Neural cell (in vitro differentiated cells): ENCODE data around the gene PLA2G4E. TPM values are rescaled to one million over a fixed set of nuclear protein-coding genes. Genes with fewer than 3 reads are reported as not detected.

ENCODE experiments used
- H2AFZ ChIP-seq: fragments of 200-600, 300-800 bp; sonication (generic), shearing (Covaris generic); 2 replicates; pipeline ENCODE4 v1.6.0; 2014; ENCODE audit warnings: low read depth, mild to moderate bottlenecking, antibody characterized with exemption, low read length, moderate library complexity
- H3F3A ChIP-seq: fragments of 200-600 bp; shearing (Covaris generic); 2 replicates; pipeline ENCODE4 v1.6.1; 2016; ENCODE audit warnings: mild to moderate bottlenecking, moderate library complexity, mixed read lengths, antibody characterized with exemption, low read length; ENCODE audit not compliant: insufficient read depth, poor library complexity, severe bottlenecking
- H3K27ac ChIP-seq: fragments of 200-600, 300-800 bp; sonication (generic), shearing (Covaris generic); 2 replicates; pipeline ENCODE4 v1.5.1; 2014; ENCODE audit warnings: mild to moderate bottlenecking, low read length, moderate library complexity
- H3K27me3 ChIP-seq: fragments of 300-800, 200-600 bp; sonication (generic), shearing (Covaris generic); 2 replicates; pipeline ENCODE4 v1.6.0; 2014; ENCODE audit warnings: mild to moderate bottlenecking, low read depth, low read length, moderate library complexity; ENCODE audit not compliant: insufficient read depth
- H3K36me3 ChIP-seq: fragments of 300-800, 200-600 bp; sonication (generic), shearing (Covaris generic); 2 replicates; pipeline ENCODE4 v1.5.1; 2014; ENCODE audit warnings: mild to moderate bottlenecking, antibody characterized with exemption, low read length, moderate library complexity; ENCODE audit not compliant: insufficient read depth
- H3K4me2 ChIP-seq: fragments of 300-800, 200-600 bp; sonication (generic), shearing (Covaris generic); 2 replicates; pipeline ENCODE4 v1.6.0; 2014; ENCODE audit warnings: mild to moderate bottlenecking, low read length
- H3K4me3 ChIP-seq: fragments of 300-800, 200-600 bp; sonication (generic), shearing (Covaris generic); 2 replicates; pipeline ENCODE4 v1.5.1; 2014; ENCODE audit warnings: mild to moderate bottlenecking, low read length, moderate library complexity
- H3K79me2 ChIP-seq: fragments of 200-600 bp; shearing (Covaris generic); replicated peaks from 2 replicates; pipeline ENCODE4 v1.6.0; 2014; ENCODE audit warnings: mild to moderate bottlenecking, low read length, moderate library complexity; ENCODE audit not compliant: insufficient read depth
- H3K9ac ChIP-seq: fragments of 300-800, 200-600 bp; sonication (generic), shearing (Covaris generic); 2 replicates; pipeline ENCODE4 v1.6.1; 2016; ENCODE audit warnings: mild to moderate bottlenecking, low read length, mixed read lengths
- H3K9me2 ChIP-seq: fragments of 200-600 bp; shearing (Covaris generic); 2 replicates; pipeline ENCODE4 v1.6.1; 2016; ENCODE audit warnings: mild to moderate bottlenecking, low read length, mixed read lengths; ENCODE audit not compliant: insufficient read depth
- H3K9me3 ChIP-seq: fragments of 200-600, 300-800 bp; sonication (generic), shearing (Covaris generic); 2 replicates; pipeline ENCODE4 v1.6.1; 2016; ENCODE audit warnings: mild to moderate bottlenecking, mixed run types, low read length, moderate library complexity, mixed read lengths
- H4K20me1 ChIP-seq: fragments of 200-600 bp; shearing (Covaris generic); 2 replicates; pipeline ENCODE4 v1.6.1; 2016; ENCODE audit warnings: mild to moderate bottlenecking, mixed run types; ENCODE audit not compliant: insufficient read depth
- EP300 ChIP-seq: fragments of 450-650 bp; conservative IDR thresholded peaks from 2 replicates; pipeline ENCODE4 v1.6.1; 2014; ENCODE audit warnings: antibody characterized with exemption, mild to moderate bottlenecking, moderate library complexity; ENCODE audit not compliant: poor library complexity, severe bottlenecking
- EZH2 ChIP-seq: fragments of 200-600, 300-800 bp; shearing (Covaris generic), sonication (generic); IDR thresholded peaks from 2 replicates; pipeline ENCODE4 v1.6.1; 2014; ENCODE audit warnings: antibody characterized with exemption, low read length, borderline replicate concordance, mild to moderate bottlenecking; ENCODE audit not compliant: insufficient read depth, poor library complexity, severe bottlenecking
- MXI1 ChIP-seq: fragments of 450-650 bp; conservative IDR thresholded peaks from 2 replicates; pipeline ENCODE4 v1.6.1; 2014; ENCODE audit warnings: antibody characterized with exemption, mild to moderate bottlenecking; ENCODE audit not compliant: poor library complexity, severe bottlenecking
- POLR2AphosphoS5 ChIP-seq: IDR thresholded peaks from 2 replicates; pipeline ENCODE4 v1.6.1; 2012
- RAD21 ChIP-seq: fragments of 450-650 bp; conservative IDR thresholded peaks from 2 replicates; pipeline ENCODE4 v1.6.1; 2014; ENCODE audit warnings: antibody characterized with exemption, mild to moderate bottlenecking, moderate library complexity
- SMC3 ChIP-seq: fragments of 450-650 bp; conservative IDR thresholded peaks from 2 replicates; pipeline ENCODE4 v1.6.1; 2014; ENCODE audit warnings: antibody characterized with exemption, mild to moderate bottlenecking, moderate library complexity; ENCODE audit not compliant: poor library complexity
- TAF1 ChIP-seq: IDR thresholded peaks from 2 replicates; pipeline ENCODE4 v1.6.1; 2012; ENCODE audit warnings: low read depth
- polyA plus RNA-seq: library from polyadenylated mRNA; depleted of rRNA; stranded (reverse); fragments of >200 nt; gene quantifications from 2 replicates; pipeline ENCODE4 v1.2.3, GENCODE V29; 2014
- TF ChIP-seq, protein P1 (sequence below): fragments of 450-650 bp; IDR thresholded peaks from 2 replicates; pipeline ENCODE4 v1.5.1; 2014; ENCODE audit warnings: antibody characterized with exemption, mild to moderate bottlenecking, moderate library complexity; ENCODE audit not compliant: poor library complexity, severe bottlenecking
- TF ChIP-seq, protein P2 (sequence below): IDR thresholded peaks from 2 replicates; pipeline ENCODE4 v1.6.1; 2012; ENCODE audit warnings: borderline replicate concordance

PLA2G4E gene
- polyA plus RNA-seq, 1 donor from 2014 or later, result not detected

DNA sequence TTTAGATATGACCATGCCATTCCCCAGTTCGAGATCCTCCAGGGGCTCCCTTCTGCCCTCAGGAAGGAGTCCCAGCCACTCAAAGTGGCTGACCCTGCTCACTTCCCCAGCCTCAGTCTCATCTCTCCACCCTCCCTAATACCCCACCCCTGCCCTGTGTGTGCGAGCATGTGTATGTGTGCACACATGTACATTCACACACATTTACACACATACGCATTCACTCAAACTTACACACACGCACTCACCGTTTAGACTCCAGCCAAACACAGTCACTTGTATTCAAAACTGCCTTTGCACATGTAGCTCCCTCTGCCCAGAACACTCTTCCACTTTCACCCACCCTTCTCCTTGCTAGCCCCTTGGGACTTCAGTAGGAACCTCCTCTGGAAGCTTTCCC, 11.4 kb downstream of the PLA2G4E start:
- Histone ChIP-seq H2AFZ (no peak overlapping the region), H3K27me3 (no peaks in the 10 kb centered on the region), H3K4me3 (no peak overlapping the region), H3K9me2 (no peaks in the 10 kb centered on the region), H3K9ac (no peak overlapping the region), H3K9me3 (no peaks in the 10 kb centered on the region), H3K79me2 (no peaks in the 10 kb centered on the region), H3K27ac (no peak overlapping the region), H4K20me1 (no peaks in the 10 kb centered on the region), H3K4me2 (no peak overlapping the region), H3K36me3 (no peaks in the 10 kb centered on the region), H3F3A (no peaks in the 10 kb centered on the region)
- TF ChIP-seq EZH2, result no peak
- no peak for TF ChIP-seq TAF1
- TF ChIP-seq, protein P1, sequence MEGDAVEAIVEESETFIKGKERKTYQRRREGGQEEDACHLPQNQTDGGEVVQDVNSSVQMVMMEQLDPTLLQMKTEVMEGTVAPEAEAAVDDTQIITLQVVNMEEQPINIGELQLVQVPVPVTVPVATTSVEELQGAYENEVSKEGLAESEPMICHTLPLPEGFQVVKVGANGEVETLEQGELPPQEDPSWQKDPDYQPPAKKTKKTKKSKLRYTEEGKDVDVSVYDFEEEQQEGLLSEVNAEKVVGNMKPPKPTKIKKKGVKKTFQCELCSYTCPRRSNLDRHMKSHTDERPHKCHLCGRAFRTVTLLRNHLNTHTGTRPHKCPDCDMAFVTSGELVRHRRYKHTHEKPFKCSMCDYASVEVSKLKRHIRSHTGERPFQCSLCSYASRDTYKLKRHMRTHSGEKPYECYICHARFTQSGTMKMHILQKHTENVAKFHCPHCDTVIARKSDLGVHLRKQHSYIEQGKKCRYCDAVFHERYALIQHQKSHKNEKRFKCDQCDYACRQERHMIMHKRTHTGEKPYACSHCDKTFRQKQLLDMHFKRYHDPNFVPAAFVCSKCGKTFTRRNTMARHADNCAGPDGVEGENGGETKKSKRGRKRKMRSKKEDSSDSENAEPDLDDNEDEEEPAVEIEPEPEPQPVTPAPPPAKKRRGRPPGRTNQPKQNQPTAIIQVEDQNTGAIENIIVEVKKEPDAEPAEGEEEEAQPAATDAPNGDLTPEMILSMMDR, result no peak
- TF ChIP-seq MXI1, result no peak
- no peak for TF ChIP-seq EP300
- TF ChIP-seq, protein P2, sequence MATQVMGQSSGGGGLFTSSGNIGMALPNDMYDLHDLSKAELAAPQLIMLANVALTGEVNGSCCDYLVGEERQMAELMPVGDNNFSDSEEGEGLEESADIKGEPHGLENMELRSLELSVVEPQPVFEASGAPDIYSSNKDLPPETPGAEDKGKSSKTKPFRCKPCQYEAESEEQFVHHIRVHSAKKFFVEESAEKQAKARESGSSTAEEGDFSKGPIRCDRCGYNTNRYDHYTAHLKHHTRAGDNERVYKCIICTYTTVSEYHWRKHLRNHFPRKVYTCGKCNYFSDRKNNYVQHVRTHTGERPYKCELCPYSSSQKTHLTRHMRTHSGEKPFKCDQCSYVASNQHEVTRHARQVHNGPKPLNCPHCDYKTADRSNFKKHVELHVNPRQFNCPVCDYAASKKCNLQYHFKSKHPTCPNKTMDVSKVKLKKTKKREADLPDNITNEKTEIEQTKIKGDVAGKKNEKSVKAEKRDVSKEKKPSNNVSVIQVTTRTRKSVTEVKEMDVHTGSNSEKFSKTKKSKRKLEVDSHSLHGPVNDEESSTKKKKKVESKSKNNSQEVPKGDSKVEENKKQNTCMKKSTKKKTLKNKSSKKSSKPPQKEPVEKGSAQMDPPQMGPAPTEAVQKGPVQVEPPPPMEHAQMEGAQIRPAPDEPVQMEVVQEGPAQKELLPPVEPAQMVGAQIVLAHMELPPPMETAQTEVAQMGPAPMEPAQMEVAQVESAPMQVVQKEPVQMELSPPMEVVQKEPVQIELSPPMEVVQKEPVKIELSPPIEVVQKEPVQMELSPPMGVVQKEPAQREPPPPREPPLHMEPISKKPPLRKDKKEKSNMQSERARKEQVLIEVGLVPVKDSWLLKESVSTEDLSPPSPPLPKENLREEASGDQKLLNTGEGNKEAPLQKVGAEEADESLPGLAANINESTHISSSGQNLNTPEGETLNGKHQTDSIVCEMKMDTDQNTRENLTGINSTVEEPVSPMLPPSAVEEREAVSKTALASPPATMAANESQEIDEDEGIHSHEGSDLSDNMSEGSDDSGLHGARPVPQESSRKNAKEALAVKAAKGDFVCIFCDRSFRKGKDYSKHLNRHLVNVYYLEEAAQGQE, result no peak
- TF ChIP-seq RAD21, result no peak
- TF ChIP-seq POLR2AphosphoS5, result no peak
- no peak for TF ChIP-seq SMC3

DNA sequence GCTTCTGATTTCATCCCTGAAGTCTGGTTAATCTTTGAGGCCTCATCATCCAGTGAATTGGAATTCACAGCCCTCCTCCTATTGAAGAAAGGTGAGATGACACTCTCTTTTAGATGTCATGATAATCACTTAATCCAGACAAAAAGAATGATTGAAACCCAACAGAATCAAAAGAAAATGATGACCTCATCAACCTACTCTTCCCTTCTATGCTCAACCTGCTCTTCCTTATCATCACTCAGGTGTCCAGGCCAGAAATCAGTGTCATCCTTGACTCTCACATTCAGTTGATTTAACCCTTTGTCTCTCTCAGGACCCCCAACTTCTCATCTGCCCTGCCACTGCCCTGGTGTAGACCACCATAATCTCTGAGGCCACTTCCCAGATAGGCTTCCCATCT, 11.8 kb downstream of the PLA2G4E start:
- H3F3A ChIP-seq, result no peaks in the 10 kb centered on the region
- H3K79me2 ChIP-seq, result no peaks in the 10 kb centered on the region
- no peaks in the 10 kb centered on the region for H3K36me3 ChIP-seq
- H3K27ac ChIP-seq, result no peak overlapping the region
- no peaks in the 10 kb centered on the region for H3K9me2 ChIP-seq
- no peaks in the 10 kb centered on the region for H3K27me3 ChIP-seq
- TF ChIP-seq EZH2 (no peak), POLR2AphosphoS5 (no peak), TAF1 (no peak), EP300 (no peak), RAD21 (no peak), SMC3 (no peak), MXI1 (no peak)
- TF ChIP-seq, protein P1, result no peak
- TF ChIP-seq, protein P2, result no peak
- H3K4me2 ChIP-seq, result no peak overlapping the region
- no peak overlapping the region for H3K9ac ChIP-seq
- H3K9me3 ChIP-seq, result no peaks in the 10 kb centered on the region
- H2AFZ ChIP-seq, result no peak overlapping the region
- H4K20me1 ChIP-seq, result no peaks in the 10 kb centered on the region
- H3K4me3 ChIP-seq, result no peak overlapping the region
